ENCODE results near the gene OR52K2. TPM values are rescaled to one million over a fixed set of nuclear protein-coding genes. Genes with fewer than 3 reads are reported as not detected.

Gene OR52K2
- total RNA-seq = not detected in 2 replicates

GRCh38 chr11:4448995-4449394 is at the start of gene OR52K2:
Gene OR52K2, plus strand, starts transcription at chr11:4449295. Its CDS starts 45 bp downstream, at chr11:4449340.

GRCh38 chr11:4482445-4482844 is 33.4 kb downstream of the OR52K2 start, which contains the start of gene OR52K1:
Gene OR52K1, plus strand, starts transcription at chr11:4482646. Its CDS starts 6,255 bp downstream, at chr11:4488901.

Other genes starting within 250 kb of the OR52K2 start
- not detected in 2 replicates for gene OR52B4, start 80.9 kb upstream of the OR52K2 start, total RNA-seq
- gene TRIM21, start 55.6 kb upstream of the OR52K2 start, total RNA-seq = 17.7 and 18.8 TPM in 2 replicates
- gene OR52K1, start 33.4 kb downstream of the OR52K2 start, total RNA-seq = not detected in 2 replicates
- gene OR52M1, start 95.9 kb downstream of the OR52K2 start, total RNA-seq = not detected in 2 replicates
- not detected in 2 replicates for gene OR52I2, start 132.4 kb downstream of the OR52K2 start, total RNA-seq
- gene OR52I1, start 144.7 kb downstream of the OR52K2 start, total RNA-seq = not detected in 2 replicates
- gene TRIM68, start 158.9 kb downstream of the OR52K2 start, total RNA-seq = 7.8 and 8.7 TPM in 2 replicates
- not detected in 2 replicates for gene OR51D1, start 188.2 kb downstream of the OR52K2 start, total RNA-seq
- not detected in 2 replicates for gene OR51E1, start 194.7 kb downstream of the OR52K2 start, total RNA-seq
- gene OR51E2, start 248.6 kb downstream of the OR52K2 start, total RNA-seq = not detected in 2 replicates

Measured in aortic smooth muscle cell (primary cell).